Psoas muscle (tissue), 8 donors: ENCODE measurements around the gene RHBDD1. TPM values are rescaled to one million over a fixed set of nuclear protein-coding genes. Genes with fewer than 3 reads are reported as not detected.

Experiments used
- ATAC-seq, 4 donors: fragments of 200-7000 bp; cut with Tn5 transposase; one replicate each; pipeline ENCODE4 v1.9.1; 2020; ENCODE audit warnings: moderate library complexity in 3 of 4, mild to moderate bottlenecking in 2 of 4
- DNase-seq, 2 donors: peaks; one replicate each; pipeline ENCODE4 v3.0.0-alpha.2; 2020
- H3K27ac ChIP-seq: fragments of 200-600 bp; one replicate; pipeline ENCODE4 v1.8.0; 2022
- H3K27me3 ChIP-seq, 3 donors: fragments of 200-600 bp in 1 of 3; one replicate each; pipeline versions ENCODE4 v1.6.1 to v1.8.0; 2013 to 2022; ENCODE audit warnings: low read length in 2 of 3, mild to moderate bottlenecking in 2 of 3, moderate library complexity in 1 of 3; ENCODE audit not compliant: insufficient read depth in 3 of 3
- H3K36me3 ChIP-seq, 2 donors: fragments of 200-600 bp in 1 of 2; one replicate each; pipeline versions ENCODE4 v1.6.1 to v1.8.0; 2013 to 2022; ENCODE audit warnings: low read depth in 1 of 2, mild to moderate bottlenecking in 1 of 2, moderate library complexity in 1 of 2; ENCODE audit not compliant: insufficient read depth in 1 of 2
- H3K4me1 ChIP-seq: fragments of 200-600 bp; one replicate; pipeline ENCODE4 v1.8.0; 2022
- H3K4me3 ChIP-seq: fragments of 200-600 bp; one replicate; pipeline ENCODE4 v1.8.0; 2022; ENCODE audit warnings: mild to moderate bottlenecking
- H3K9me3 ChIP-seq: fragments of 200-600 bp; one replicate; pipeline ENCODE4 v1.8.0; 2022
- WGBS, 3 donors: extraction: QIAGEN DNeasy Blood & Tissue Kit; methylation state at CpG; one replicate each; pipeline versions ENCODE4 v1.1.6 to v1.1.7; 2013; 5-methylcytosine and 5-hydroxymethylcytosine counted together
- intact Hi-C, 2 donors: fragments of 100-400 bp; cut with DNase I; formaldehyde crosslinking; loops; one replicate each; pipeline versions ENCODE4 v1.11.0 to v1.14.2; 2022
- polyA plus RNA-seq, 3 donors: library from polyadenylated mRNA; stranded (reverse); fragments of 200-250 nt; gene quantifications; one replicate each; pipeline ENCODE4 v1.2.3, GENCODE V29; 2013
- total RNA-seq, 4 donors: library from RNA; stranded (reverse); fragmentation: NEBNext Ultra II Directional in 2 of 4; extraction: Animal tissue kit (Norgen Biotek cat#: 25700) in 2 of 4; gene quantifications; one replicate each; pipeline versions ENCODE4 v1.2.1 to v1.2.4, GENCODE V29; 2021 to 2023
- TF ChIP-seq, protein P1 (sequence below): fragments of 200-600 bp; IDR thresholded peaks from one replicate; pipeline ENCODE4 v1.8.0; 2022; ENCODE audit warnings: antibody characterized with exemption
- donor health status: healthy with polysubstance abuse.
- donor health status: DM: no; HTN: no; CAD: no; lungs with moderate emphysema.
- donor health status: Bipolar disorder and iron deficiency.
- donor health status: healthy.
- donor health status: DM: yes; HTN: yes; CAD: no.
- donor health status: DM: no; HTN: no; CAD: no.
- donor health status: DM: no; HTN: no; CAD: no.
- donor health status: DM: yes; HTN: yes; CAD: no.

The RHBDD1 gene
- total and polyA plus RNA-seq, 7 donors, result 6.7 to 26.1 (median 17.9) TPM

DNA sequence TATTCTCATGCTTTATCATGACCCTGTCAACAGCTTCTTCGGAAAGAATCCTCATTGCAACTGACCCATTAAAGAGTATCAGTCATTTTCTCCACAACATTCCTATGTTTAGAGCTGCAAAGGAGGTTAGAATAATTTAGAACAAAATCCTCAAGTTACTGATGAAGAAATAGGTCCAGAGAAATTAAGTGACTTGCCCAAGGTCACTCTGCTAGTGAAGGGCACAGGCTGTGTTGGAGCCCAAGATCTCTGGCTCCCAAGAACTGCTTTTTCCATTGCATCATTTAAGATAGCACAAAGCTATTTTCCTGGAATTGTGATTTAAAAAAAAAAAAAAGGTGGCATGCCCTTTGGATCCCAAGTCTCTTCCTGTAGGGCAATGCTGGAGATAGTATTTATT lies 45.8 kb upstream of the RHBDD1 start:
- H3K4me1 ChIP-seq, result peaks cover 65% of the 10 kb centered on the region
- intact Hi-C loops, result loop anchor here in 1 of 2 donors (5.0 to 10.0 kb wide), 4 partner anchors 38 to 635 kb away; no protein-coding TSS in a partner anchor
- H3K4me3 ChIP-seq, result no peak overlapping the region
- no peak for DNase-seq
- H3K36me3 ChIP-seq, result no peaks in the 10 kb centered on the region
- H3K27ac ChIP-seq, result peak overlapping the region; percentile 99
- no peaks in the 10 kb centered on the region for H3K27me3 ChIP-seq
- 27 to 57% (median 56%) methylated on average over 1 of the region's 1 CpG for WGBS, 3 donors
- ATAC-seq, result no peak
- TF ChIP-seq, protein P1, sequence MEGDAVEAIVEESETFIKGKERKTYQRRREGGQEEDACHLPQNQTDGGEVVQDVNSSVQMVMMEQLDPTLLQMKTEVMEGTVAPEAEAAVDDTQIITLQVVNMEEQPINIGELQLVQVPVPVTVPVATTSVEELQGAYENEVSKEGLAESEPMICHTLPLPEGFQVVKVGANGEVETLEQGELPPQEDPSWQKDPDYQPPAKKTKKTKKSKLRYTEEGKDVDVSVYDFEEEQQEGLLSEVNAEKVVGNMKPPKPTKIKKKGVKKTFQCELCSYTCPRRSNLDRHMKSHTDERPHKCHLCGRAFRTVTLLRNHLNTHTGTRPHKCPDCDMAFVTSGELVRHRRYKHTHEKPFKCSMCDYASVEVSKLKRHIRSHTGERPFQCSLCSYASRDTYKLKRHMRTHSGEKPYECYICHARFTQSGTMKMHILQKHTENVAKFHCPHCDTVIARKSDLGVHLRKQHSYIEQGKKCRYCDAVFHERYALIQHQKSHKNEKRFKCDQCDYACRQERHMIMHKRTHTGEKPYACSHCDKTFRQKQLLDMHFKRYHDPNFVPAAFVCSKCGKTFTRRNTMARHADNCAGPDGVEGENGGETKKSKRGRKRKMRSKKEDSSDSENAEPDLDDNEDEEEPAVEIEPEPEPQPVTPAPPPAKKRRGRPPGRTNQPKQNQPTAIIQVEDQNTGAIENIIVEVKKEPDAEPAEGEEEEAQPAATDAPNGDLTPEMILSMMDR, result no peak
- H3K9me3 ChIP-seq, result no peaks in the 10 kb centered on the region

DNA sequence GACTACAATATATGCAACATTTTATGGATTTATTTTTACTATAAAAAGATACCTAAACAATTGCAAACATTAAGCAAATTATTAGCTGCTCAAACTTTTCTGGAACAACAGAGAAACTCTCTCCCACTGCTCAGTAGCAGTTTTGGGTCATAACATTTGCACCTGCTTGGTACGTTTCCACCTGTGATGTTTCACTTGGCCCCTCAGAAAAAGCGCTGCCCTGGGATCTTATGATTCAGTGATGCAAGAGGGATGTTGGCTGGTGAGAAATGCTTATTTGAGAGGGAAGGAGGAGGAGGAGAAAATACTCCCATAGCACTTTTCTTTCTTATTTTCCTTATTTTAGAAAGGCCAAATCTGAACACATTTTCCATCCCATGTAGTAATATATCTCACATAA lies 45.4 kb upstream of the RHBDD1 start:
- H3K36me3 ChIP-seq, result no peaks in the 10 kb centered on the region
- ATAC-seq, result no peak
- WGBS, 3 donors, result 27 to 43% (median 35%) methylated on average over 2 of the region's 2 CpGs
- intact Hi-C loops, result loop anchor here in 1 of 2 donors (5.0 to 10.0 kb wide), 4 partner anchors 38 to 636 kb away; no protein-coding TSS in a partner anchor
- TF ChIP-seq, protein P1, result no peak
- H3K4me3 ChIP-seq, result peak overlapping the region; percentile 89
- peaks cover 70% of the 10 kb centered on the region for H3K4me1 ChIP-seq
- no peaks in the 10 kb centered on the region for H3K9me3 ChIP-seq
- H3K27me3 ChIP-seq, result no peaks in the 10 kb centered on the region
- H3K27ac ChIP-seq, result peak overlapping the region; percentile 99
- no peak for DNase-seq

GRCh38 chr2:226791056-226791486 lies 44.8 kb upstream of the RHBDD1 start:
- no peak for DNase-seq
- H3K4me1 ChIP-seq, result peaks cover 76% of the 10 kb centered on the region
- intact Hi-C loops, result loop anchor here in 1 of 2 donors (5.0 to 10.0 kb wide), 4 partner anchors 39 to 636 kb away; no protein-coding TSS in a partner anchor

GRCh38 chr2:226791487-226792081 lies 44.3 kb upstream of the RHBDD1 start:
- ATAC-seq (peak; percentile 89 to 95 (median 92)), DNase-seq (peak; percentile 95 to 96)
- peaks cover 81% of the 10 kb centered on the region for H3K4me1 ChIP-seq
- H3K4me3 ChIP-seq, result peak overlapping the region; percentile 89
- H3K9me3 ChIP-seq, result no peaks in the 10 kb centered on the region
- H3K27ac ChIP-seq, result peak overlapping the region; percentile 99
- no peaks in the 10 kb centered on the region for H3K27me3 ChIP-seq
- intact Hi-C loops, result loop anchor here in 1 of 2 donors (2.0 to 10.0 kb wide), 5 partner anchors 39 to 637 kb away; no protein-coding TSS in a partner anchor
- 0% methylated on average over 40 to 56 of the region's 56 CpGs for WGBS, 3 donors
- TF ChIP-seq, protein P1, result peak; percentile 45
- no peaks in the 10 kb centered on the region for H3K36me3 ChIP-seq

More at GRCh38 chr2:226791056-226791486, 44.8 kb upstream of the RHBDD1 start:
- WGBS, 3 donors, result 1 to 2% (median 1%) methylated on average over 23 to 24 of the region's 24 CpGs
- Histone ChIP-seq H3K4me3 (peak overlapping the region; percentile 89), H3K27ac (peak overlapping the region; percentile 99), H3K27me3 (no peaks in the 10 kb centered on the region), H3K9me3 (no peaks in the 10 kb centered on the region), H3K36me3 (no peaks in the 10 kb centered on the region)
- ATAC-seq, result peak; percentile 54 to 62 (median 60)
- TF ChIP-seq, protein P1, result no peak
